DMS153 (cell line): ENCODE data around the gene NFKBIB.

Source experiments
- DNase-seq: peaks from one replicate; lab custom pipeline; 2025; lab: John Stamatoyannopoulos, UW

The NFKBIB gene

DNA sequence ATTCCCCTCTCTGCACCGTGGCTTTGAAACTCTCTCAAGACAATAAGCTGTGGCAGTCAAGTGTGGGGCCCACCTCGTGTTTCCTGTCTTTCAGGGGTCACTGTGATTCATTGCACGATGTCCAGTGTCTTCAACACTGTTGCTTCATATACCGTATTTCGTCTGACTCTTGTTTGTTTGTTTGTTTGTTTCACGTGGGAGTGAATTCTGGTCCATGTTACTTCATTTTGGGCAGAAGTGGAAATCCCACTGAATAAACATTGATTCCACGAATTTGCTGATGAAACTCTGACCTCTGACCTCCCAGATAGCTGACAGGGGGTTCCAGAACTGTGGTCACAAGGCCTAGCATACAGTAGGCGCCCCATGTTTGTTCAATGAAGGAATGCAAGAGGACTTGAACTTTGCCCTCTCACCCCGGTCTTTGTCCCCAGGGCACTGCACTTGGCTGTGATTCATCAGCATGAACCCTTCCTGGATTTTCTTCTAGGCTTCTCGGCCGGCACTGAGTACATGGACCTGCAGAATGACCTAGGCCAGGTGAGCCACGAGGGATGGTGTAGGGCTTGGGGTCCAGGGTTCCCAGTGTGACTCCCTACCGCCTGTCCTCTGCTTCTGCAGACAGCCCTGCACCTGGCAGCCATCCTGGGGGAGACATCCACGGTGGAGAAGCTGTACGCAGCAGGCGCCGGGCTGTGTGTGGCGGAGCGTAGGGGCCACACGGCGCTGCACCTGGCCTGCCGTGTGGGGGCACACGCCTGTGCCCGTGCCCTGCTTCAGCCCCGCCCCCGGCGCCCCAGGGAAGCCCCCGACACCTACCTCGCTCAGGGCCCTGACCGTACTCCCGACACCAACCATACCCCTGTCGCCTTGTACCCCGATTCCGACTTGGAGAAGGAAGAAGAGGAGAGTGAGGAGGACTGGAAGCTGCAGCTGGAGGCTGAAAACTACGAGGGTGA lies 5.1 kb downstream of the NFKBIB start:
- DNase-seq = no peak

DNA sequence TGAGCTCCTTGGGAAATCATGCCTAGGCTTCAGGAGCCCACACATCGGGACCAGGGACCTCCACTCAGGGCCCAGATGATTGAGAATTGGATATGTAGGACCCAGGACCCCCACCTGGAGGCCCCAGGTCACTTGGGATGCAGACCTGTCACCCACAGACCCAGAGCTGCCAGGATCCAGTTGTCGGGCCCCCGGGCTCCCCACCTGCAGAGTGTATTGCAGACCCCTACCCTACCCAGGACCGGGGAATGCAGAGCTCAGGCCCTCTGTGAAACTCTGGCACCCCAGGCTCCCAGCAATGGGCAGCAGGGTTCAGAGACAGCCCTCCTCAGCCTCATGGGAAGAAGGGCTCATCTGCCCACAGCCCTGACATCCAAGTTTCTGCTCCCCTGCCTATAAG lies 5.9 kb downstream of the NFKBIB start:
- DNase-seq = no peak

DNA sequence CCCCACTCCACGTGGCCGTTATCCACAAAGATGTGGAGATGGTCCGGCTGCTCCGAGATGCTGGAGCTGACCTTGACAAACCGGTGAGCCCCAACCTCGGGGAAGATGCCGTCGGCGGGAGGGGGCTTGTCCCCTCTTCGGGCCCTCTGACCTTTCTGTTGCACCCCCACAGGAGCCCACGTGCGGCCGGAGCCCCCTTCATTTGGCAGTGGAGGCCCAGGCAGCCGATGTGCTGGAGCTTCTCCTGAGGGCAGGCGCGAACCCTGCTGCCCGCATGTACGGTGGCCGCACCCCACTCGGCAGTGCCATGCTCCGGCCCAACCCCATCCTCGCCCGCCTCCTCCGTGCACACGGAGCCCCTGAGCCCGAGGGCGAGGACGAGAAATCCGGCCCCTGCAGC lies 7.5 kb downstream of the NFKBIB start:
- DNase-seq = no peak

DNA sequence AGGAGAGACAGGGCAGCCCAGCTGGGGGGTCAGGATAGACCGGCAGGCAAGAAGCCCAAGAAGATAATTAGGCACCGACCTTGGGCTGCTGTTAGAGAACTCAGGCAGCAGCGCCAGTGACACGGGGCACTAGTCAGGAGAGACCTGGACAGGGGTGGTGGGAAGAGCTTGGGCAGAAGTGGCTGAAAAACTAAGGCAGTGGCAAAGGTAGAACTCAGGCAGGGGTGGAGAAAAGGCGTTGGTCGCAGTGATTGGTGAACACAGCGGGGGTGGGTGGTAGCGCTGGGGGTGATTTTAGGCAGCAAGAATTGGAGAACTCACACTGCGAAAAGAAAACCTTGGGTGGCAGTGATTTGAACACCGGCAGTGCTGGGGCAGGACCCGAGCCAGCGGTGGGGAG lies 7.9 kb downstream of the NFKBIB start:
- no peak for DNase-seq

DNA sequence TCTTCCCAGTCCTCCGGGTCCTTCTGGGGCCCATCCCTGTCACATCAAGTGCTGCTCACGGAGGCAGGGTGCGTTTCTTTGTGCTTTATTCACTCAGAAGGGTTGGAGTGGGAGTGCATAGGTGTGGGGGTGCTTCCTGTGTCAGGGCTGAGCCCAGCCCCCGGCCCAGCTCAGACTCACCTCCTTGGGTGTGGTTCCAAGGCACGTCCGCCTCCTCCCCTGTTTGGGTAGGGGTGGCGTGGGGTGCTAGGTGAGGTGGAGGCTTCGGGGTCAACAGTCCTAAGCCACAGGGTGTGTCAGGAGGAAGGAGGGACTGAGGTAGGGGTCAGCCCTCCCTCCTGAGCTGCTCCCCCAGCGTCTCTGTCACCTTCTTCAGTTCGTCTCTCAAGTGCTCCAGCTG lies 9.1 kb downstream of the NFKBIB start:
- DNase-seq = no peak

DNA sequence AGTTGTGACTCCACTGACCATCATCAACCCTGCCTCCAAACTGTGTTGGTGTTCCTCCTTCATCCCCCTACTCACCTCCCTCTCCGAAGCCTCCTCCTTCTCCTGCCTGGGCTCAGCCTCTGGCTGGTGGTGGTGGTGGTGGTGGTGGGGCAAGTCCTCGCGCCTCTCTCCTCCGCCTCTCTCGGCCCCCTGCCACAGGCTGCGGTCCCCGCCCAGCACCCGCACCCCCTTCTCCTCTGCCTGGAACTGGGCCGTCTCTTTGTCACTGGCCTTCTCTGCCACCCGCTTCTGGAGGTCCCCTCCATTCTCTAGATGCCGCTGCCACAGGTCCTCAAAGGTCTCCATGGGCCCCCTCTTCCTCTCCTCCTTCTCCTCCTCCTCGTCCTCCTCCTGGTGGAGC lies 10.7 kb downstream of the NFKBIB start:
- DNase-seq = no peak

DNA sequence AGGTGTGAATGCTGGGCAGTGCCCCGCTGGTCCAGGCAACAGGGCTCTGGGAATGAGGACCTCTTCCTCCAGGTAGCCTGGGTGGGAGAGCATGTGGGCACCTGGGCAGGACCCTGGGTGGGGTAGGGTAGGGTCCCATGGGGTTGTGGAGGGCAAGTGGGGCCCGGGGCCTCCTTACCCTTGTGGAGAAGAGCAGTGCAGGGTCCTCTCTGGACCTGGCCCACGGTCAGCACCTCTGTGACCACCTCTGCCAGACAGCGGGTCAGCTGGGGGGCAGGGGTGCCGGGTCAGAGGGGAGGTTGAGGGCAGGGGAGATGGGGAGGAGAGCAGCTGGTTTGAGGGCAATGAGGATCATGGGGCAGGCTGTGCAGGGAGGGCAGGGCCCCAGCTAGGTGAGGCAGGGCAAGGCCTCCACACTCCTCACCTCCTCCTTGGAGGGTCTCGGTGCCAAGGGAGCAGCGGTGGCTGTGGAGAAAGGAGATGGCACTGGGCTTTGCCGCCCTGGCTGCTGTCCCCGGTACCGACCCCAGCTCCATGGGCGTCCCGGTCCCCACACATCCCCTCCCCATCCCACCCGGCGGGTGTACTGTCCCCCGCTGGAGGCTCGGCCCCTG lies 11.7 kb downstream of the NFKBIB start:
- no peak for DNase-seq

DNA sequence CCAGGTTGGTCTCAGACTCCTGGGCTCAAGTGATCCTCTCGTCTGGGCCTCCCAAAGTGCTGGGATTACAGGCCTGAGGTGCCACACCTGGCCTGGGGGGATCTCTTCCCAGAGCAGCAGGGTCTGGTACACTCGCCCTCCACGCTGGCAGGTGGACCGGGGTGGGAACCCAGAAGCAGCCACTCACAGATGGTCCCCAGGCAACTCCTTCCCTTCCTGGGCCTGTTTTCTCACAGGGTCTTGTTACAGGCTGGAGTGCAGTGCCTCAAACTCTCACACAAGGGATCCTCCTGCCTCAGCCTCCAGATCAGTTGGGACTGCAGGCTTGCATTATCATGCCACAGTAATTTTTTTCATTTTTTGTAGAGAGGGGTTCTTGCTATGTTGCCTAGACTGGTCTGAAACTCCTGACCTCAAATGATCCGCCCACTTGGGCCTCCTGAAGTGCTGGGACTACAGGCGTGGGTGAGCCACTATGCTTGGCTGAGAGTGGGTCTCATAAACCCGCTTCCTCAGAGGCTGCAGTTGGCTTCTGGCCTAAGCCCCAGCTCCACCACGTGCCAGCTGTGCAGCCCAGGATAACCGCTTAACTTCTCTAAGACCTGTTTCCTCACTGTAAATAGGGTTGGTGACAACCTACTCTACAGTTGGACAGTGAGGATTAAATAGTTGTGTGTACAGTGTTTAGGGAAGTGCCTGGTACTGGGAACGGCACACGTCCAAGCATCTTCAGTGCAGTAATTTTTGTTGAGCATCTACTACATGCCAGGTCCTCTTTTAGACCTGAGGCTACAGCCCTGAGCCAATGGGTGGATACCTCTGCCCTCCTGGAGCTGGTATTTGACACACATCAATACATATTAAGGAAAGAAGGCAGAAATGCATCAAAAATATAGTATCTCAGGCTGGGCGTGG lies 13.1 kb downstream of the NFKBIB start:
- no peak for DNase-seq

DNA sequence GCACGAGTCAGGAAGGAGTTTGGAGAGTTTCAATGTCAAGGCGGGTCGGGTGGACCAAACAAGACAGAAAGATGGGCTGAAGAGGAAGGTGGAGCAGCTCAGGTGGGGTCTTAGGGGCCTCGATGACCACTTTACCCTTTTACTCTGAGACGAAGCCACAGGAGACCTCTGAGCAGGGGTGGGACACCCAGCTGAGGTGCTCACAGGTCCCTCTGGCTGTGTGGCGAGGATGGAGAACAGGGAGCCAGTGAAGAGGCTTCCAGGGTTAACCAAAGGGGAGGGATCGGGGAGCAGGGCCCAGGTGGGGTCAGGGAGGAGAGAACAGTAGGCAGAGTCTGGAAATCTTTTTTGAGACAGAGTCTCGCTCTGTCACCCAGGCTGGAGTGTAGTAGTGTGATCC lies 14.2 kb downstream of the NFKBIB start:
- no peak for DNase-seq

DNA sequence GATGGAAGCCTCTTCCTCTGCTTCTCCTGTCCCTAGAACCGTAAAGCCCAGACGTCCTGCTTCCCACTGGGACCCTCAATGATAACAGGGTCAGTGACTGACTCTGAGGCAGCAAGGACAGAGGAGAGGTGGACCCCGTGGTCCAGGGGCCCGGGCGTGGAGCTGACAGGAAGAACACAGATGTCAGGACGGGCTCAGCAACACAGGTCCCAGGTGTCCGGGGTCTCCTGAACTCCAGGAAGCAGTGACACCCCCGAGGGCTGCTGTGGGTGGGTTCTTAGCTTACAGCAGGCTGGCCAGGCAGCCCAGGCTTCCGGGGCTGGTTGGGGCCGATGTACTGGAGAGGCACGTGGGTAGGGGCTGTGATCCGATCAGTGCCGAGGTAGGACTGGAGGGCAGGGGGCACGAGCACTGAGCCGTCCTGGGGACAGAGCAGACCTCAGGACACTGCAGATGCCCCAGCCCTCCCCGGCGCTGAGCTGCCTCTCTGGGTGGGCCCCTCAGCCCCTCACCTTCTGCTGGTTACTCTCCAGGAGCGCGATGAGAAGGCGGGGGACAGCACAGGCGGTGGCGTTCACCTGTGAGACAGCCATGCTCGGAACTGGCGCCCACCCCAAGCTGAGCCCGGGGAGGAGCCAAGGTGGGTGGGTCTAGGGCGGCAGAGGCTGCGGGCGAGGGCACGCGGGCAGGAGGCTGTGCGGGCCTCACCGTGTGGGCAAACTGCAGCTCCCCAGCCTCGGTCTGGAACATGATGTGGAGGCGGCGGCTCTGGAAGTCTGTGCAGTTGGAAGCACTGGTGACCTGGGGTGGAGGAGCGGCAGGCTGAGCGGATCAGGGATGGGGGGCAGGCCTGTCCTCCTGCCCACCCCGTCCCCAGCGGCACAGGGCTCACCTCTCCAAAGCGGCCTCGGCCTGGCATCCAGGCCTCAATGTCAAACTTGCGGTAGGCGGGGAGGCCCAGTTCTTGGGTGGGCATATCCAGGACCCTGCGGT lies 15.9 kb downstream of the NFKBIB start:
- DNase-seq = no peak

DNA sequence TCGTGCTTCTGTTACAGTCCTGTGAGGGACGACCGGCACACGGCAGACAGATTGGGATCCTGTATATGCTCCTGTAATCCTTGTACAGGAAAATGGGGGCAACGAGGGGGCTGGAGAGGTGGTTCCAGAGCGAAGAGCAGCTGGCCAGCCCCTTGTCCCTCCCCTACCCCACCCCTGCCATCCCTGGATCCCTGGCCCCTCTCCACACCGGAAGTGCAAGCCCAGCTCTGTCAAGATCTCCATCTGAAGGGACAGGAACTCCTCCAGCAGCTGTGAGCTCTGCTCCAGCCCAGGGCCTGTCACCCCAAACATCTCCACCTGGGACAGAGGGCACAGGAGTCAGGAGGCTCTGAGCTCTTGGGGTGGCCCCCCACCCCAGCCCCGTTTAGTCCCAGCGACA lies 17.7 kb downstream of the NFKBIB start:
- DNase-seq = no peak

DNA sequence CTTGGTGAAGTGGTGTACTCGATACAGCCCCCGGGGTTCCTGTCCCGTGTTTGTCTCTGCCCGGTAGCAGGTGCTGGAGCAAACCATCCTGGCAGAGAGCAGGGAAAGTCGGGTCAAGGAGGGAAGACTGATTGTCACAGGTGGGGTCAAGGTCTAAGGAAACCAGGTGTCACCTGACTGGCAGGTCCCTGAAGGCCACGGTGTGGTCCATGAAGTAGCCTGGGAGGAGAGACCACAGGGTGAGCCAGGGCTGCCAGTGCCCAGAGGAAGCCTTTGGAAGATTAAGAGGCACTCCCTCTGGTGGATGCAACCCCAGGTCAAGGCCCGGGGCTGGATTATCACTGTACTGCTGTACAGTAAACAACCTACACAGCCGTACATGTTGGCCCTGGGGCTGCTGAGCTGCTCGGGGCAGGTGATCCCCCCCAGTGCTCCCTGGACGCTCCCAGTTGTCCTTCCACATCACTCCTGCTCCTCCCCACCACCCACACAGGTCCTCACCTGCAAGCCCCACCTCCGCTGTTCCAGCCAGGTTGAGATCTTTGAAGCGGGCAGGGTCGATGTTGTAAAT lies 18.2 kb downstream of the NFKBIB start:
- peak; percentile 25 for DNase-seq

DNA sequence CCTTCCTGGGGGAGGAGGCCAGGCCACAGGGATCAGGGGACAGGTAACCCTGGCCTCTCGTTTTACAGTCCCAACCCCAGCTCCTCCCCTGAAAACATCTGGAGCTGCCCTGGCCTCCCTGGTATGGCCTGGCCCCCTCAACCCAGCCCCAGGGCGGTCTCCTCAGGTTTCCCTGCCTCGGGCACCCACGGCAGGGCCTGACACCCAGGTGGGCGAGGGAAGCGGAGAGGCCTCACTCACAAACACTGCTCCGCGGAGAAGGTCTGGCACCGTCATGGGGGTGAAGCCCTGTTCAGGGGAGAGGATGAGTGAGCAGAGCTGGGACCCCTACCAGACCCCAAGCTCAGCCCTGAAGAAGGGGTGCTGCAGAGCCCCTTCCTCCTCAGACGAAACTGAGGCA lies 18.8 kb downstream of the NFKBIB start:
- no peak for DNase-seq

DNA sequence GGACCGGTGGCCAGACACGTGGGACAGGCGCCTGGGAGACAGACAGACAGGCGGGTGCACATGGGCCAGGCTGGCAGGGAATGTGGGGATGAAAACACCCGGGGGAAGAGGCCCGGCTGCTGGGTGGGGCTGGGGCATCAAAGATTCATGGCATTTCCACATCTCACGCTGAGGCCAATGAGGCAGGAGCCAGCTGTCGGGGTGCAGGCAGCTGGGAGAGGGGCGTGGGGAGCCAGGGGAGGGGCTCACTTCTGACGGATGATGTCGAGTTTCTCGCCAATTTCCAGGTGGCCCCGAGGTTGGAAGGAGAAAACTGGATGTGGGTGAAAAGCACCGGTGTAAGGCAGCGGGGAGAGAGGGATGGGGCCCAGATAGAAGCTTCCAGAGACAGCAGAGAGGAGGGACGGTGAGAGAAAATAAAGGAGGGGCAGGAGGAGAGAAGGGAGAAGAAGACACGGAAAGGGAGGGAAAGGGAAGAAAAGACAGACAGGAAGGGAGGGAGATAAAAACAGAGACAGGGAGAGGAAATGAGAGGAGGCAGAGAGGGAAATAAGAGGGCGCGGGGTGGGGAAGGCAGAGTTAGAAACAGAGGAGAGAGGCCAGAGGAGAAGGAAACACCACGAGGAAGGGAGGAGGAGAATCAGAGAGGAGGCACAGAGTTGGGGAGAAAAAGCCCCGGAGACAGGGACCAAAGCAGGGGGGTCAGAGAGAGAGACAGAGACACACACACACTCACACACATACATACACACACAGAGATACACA lies 20.2 kb downstream of the NFKBIB start:
- no peak for DNase-seq

DNA sequence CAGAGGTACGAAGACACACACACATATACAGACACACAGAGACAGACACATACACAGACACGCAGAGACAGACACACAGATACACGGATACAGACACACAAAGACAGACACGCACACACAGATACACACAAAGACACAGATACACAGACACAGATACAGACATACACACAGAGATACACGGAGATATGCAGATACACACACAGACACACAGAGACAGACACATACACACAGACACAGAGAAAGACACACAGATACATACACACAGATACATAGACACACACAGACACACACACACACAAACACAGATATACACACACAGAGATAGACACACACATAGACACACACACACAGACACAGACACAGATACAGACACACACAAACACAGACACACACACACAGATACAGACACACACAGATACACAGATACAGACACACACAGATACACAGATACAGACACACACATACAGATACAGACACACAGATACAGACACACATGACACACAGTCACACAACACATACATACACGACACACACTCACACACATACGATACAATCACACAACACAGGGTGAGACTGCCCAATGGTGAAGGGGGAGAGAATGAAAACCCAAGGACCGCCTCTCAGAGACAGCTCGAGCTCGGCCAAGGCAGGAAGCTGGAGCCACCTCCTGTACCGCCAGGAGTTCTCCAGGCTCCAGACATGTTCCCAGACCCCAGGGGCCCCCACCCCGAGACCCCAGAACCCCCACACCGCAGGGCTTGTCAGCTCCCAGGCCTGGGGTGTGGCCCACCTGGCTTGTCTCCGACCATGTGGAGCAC lies 21.0 kb downstream of the NFKBIB start:
- no peak for DNase-seq

DNA sequence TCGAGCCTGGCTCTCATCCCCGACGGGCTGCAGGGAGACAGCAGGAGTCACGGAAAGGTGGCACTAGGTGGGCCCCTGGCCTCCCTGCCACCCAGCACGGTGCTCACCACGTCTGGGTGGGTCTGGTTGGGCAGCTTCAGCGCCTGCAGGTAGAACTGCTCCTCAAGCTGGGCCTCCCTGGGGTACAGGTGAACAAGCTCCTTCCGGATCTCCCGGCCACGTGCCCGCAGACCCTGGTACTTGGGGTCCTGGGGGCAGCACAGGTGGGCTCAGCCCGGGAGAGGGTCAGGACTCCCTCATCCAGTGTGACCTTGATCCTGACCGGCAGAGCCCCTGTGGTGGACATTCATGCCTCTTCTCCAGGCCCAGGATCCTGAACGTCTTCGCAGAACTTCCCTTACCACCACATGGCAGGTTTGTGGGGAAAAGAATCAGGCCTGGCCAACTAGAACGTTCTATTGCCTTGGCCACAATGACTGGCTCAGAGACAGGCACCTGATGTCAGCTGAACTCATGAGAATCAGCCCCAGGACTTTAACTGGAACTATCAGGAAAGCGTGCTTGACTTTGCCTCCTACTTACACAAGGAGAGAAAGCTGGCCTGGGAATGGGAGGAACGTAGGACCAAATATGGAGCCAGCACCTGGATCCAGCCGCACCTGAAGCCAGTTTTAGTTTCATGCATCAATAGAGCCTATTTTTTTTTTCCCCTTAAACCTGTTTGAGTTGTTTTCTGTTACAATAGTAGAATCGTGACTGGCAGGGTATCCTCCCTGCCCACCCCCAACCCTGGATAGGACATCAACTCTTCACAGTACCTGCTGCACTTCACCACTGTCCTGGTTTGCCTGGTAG lies 21.9 kb downstream of the NFKBIB start:
- DNase-seq = no peak

DNA sequence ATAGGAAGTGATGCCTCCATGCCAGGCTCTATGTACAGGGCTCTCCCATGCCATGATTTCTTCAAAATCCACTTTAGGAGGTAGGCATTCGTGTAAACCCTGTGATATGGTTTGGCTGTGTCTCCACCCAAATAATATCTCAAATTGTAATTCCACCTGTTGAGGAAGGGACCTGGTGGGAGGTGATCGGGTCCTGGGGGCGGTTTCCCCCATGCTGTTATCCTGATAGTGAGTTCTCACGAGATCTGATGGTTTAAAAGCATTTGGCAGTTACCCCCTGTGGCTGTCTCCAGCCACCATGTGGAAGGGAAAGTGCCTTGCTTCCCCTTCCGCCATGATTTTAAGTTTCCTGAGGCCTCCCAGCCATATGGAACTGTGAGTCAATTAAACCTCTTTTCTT lies 22.7 kb downstream of the NFKBIB start:
- DNase-seq = no peak

DNA sequence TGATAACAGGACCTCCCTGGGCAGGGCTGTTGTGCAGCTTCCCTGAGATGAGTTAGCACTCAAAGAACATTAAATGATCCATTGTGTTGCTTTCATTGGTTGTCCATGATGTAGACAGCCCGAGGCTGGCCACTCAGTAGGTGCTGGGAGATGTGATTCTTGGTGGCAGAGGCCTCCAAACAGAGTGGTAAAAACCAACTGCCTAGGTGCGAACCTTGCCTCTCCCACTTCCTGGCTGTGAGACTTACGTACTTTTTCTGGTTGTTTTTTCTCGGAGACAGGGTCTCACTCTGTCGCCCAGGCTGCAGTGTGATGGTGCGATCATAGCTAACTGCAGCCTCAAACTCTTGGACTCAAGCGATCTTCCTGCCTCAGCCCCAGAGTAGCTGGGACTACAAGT lies 24.6 kb downstream of the NFKBIB start:
- DNase-seq = no peak
